Small intestine (tissue), 7 donors: ENCODE results near the gene ADAMTS15. TPM values are rescaled to one million over a fixed set of nuclear protein-coding genes. Genes with fewer than 3 reads are reported as not detected.

Experiments
- DNase-seq, 2 donors: peaks; one replicate each; pipeline versions ENCODE4 v3.0.0 to v3.0.0-alpha.2; 2013
- FAIRE-seq: peaks from 2 replicates; lab custom pipeline; 2012; peaks lifted over from hg19 to GRCh38; lab: Jason Lieb, UNC
- H3K27ac ChIP-seq, 3 donors: one replicate each; pipeline ENCODE4 v1.5.1; 2013; ENCODE audit warnings: low read length in 2 of 3, mild to moderate bottlenecking in 2 of 3, control low read depth in 1 of 3, inconsistent platforms in 1 of 3, low read depth in 1 of 3, moderate library complexity in 1 of 3
- H3K27me3 ChIP-seq, 3 donors: one replicate each; pipeline ENCODE4 v1.6.1; 2013; ENCODE audit warnings: low read length in 3 of 3, inconsistent platforms in 1 of 3; ENCODE audit not compliant: control insufficient read depth in 3 of 3, insufficient read depth in 3 of 3
- H3K36me3 ChIP-seq, 3 donors: one replicate each; pipeline ENCODE4 v1.6.1; 2013; ENCODE audit warnings: low read length in 3 of 3, inconsistent platforms in 1 of 3, low read depth in 1 of 3, mild to moderate bottlenecking in 1 of 3, moderate library complexity in 1 of 3; ENCODE audit not compliant: control insufficient read depth in 3 of 3, insufficient read depth in 2 of 3
- H3K4me1 ChIP-seq, 3 donors: one replicate each; pipeline ENCODE4 v1.6.1; 2013; ENCODE audit warnings: low read length in 2 of 3, inconsistent platforms in 1 of 3, low read depth in 1 of 3, mild to moderate bottlenecking in 1 of 3, moderate library complexity in 1 of 3; ENCODE audit not compliant: control insufficient read depth in 3 of 3, insufficient read depth in 2 of 3
- H3K4me3 ChIP-seq, 3 donors: one replicate each; pipeline ENCODE4 v1.5.1; 2013; ENCODE audit warnings: low read length in 3 of 3, control low read depth in 1 of 3, inconsistent platforms in 1 of 3, low read depth in 1 of 3, mild to moderate bottlenecking in 1 of 3, moderate library complexity in 1 of 3
- H3K9me3 ChIP-seq, 2 donors: one replicate each; pipeline ENCODE4 v1.6.1; 2013; ENCODE audit warnings: low read depth in 1 of 2, low read length in 1 of 2; ENCODE audit not compliant: control insufficient read depth in 2 of 2, insufficient read depth in 1 of 2
- WGBS, 3 donors: extraction: QIAGEN DNeasy Blood & Tissue Kit; methylation state at CpG; one replicate each; pipeline ENCODE4 v1.1.7; 2013; 5-methylcytosine and 5-hydroxymethylcytosine counted together
- polyA plus RNA-seq, 4 donors: library from polyadenylated mRNA; stranded (reverse) in 3 of 4; unstranded in 1 of 4; fragments of 200-250 nt in 3 of 4; fragments of 120-200 nt in 1 of 4; gene quantifications; one replicate each; pipeline versions ENCODE4 v1.2.1 to v1.2.3, GENCODE V29; 2013
- donor health status: healthy with polysubstance abuse.
- donor health status: control.
- donor health status: control.
- donor health status: Bipolar disorder and iron deficiency.
- donor health status: healthy.

ADAMTS15 gene
- polyA plus RNA-seq, 4 donors: 0.27 to 13.6 (median 7.2) TPM; not detected in 1

DNA sequence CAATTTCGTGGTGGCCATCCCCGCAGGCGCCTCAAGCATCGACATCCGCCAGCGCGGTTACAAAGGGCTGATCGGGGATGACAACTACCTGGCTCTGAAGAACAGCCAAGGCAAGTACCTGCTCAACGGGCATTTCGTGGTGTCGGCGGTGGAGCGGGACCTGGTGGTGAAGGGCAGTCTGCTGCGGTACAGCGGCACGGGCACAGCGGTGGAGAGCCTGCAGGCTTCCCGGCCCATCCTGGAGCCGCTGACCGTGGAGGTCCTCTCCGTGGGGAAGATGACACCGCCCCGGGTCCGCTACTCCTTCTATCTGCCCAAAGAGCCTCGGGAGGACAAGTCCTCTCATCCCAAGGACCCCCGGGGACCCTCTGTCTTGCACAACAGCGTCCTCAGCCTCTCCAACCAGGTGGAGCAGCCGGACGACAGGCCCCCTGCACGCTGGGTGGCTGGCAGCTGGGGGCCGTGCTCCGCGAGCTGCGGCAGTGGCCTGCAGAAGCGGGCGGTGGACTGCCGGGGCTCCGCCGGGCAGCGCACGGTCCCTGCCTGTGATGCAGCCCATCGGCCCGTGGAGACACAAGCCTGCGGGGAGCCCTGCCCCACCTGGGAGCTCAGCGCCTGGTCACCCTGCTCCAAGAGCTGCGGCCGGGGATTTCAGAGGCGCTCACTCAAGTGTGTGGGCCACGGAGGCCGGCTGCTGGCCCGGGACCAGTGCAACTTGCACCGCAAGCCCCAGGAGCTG, 24.8 kb downstream of the ADAMTS15 start:
- H3K4me1 ChIP-seq: peaks cover 0 to 9% (median 0%) of the 10 kb centered on the region in 3 donors

DNA sequence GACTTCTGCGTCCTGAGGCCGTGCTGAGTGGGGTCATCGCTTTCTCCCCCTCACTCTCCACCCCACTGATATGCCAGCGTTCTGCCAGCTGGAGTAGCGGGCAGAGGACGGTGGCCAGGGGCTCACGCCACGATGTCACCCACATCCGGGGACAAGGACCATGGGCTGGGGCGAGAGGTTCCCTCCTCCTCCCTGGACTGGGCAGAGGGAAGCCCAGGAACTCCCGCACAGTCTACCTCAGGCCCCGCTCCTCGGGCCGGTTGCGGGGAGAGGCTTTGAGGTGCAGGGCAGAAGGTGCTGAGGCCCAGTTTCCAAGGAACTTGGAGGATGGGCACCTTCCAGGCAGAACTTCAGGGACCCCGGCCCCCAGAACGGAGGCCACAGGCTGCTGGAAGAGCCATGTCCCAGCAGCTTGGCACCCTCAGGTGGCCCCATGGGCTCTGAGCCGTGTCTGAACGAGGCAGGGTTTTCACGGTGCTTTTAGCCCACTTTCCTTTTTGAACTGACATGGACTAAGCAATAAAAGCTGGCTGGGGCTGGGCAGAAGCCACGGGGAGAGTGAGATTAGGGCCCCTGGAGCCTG, 25.4 kb downstream of the ADAMTS15 start:
- Histone ChIP-seq H3K36me3 (peaks cover 0 to 54% (median 0%) of the 10 kb centered on the region in 3 donors), H3K9me3 (no peaks in the 10 kb centered on the region)
- 85 to 91% (median 87%) methylated on average over 20 to 21 of the region's 21 CpGs for WGBS, 3 donors

More for the DNA sequence above, 24.8 kb downstream of the ADAMTS15 start:
- FAIRE-seq (no peak), DNase-seq (no peak)
- no peak overlapping the region for H3K27ac ChIP-seq
- H3K9me3 ChIP-seq: no peaks in the 10 kb centered on the region
- no peak overlapping the region for H3K4me3 ChIP-seq
- WGBS, 3 donors: 94 to 96% (median 95%) methylated on average over 41 to 52 of the region's 52 CpGs
- H3K36me3 ChIP-seq: peaks cover 0 to 54% (median 0%) of the 10 kb centered on the region in 3 donors
- H3K27me3 ChIP-seq: no peaks in the 10 kb centered on the region

DNA sequence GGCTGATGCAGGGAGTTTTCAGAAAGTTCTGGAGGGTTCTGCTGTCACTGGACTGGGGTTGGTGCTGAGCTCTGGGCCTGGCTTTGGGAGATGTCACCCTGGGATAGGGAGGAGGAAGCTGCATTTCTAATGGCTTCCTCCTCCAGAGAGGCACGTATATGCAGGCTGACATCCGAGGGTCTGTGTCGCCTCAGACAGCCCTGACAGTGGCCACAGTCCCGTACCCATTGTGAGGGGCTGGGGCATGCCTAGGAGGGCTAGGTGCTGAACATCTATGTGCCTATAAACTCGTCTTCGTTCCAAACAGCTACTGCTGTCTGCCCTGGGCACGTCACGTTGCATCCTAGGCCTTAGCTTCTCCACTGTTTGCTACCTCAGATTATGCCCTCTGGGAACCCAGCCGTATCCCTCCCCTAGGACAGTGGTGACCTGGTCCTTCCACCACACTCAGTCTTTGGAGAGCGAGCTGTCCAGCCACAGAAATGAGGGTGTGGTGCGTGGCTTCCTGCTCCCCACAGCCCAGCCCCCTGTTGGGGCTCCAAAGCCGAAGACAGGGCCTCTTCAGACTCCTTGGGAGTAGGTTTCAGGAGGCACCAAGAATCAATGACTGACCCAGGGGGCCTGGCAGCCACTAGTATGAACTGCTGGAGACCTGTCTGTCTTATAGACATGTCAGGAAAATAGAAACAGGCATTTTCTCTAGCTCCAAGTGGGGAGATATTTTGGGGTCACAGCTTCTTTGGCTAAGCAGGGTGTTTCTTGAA, 26.4 kb downstream of the ADAMTS15 start:
- no peak overlapping the region for H3K27ac ChIP-seq
- H3K36me3 ChIP-seq: peaks cover 0 to 51% (median 0%) of the 10 kb centered on the region in 3 donors
- no peak overlapping the region for H3K4me3 ChIP-seq
- no peak for DNase-seq
- no peaks in the 10 kb centered on the region for H3K27me3 ChIP-seq
- no peaks in the 10 kb centered on the region for H3K9me3 ChIP-seq
- no peak for FAIRE-seq
- peaks cover 0 to 14% (median 0%) of the 10 kb centered on the region in 3 donors for H3K4me1 ChIP-seq
- 85 to 90% (median 87%) methylated on average over 12 of the region's 12 CpGs for WGBS, 3 donors

More for the DNA sequence above, 25.4 kb downstream of the ADAMTS15 start:
- FAIRE-seq (no peak), DNase-seq (no peak)
- Histone ChIP-seq H3K4me1 (peaks cover 0 to 14% (median 0%) of the 10 kb centered on the region in 3 donors), H3K4me3 (no peak overlapping the region), H3K27me3 (no peaks in the 10 kb centered on the region), H3K27ac (no peak overlapping the region)

DNA sequence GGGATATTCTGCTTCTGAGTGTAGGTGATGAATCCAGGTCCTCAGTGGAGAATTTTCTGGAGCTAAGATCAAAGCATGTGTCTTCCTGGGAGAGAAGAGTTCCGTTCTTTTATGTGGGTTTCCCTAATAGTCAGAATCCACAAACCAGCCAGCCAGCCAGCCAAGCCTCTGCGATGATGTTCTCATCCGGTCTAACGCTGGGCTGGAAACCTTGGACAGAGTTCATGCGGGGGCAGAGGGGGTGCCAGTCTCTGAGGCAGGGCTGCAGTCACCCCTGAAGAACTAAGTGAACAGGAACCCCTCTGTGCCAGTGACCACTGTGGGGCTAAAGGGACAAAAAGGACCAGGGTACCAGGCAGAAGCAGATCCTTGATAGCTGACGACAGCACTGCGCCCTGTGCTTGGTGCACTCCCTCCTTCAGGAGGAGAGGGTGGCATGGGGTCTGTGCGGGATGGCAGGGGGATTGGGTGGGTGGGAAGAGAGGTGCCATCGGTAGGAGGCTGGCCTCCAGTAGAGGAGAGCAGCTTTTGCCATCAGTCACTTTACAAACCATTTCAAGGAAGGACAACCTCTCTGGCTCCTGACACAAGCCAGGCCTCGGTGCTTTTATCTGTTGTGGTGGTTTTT, 27.1 kb downstream of the ADAMTS15 start:
- WGBS, 3 donors: 90 to 93% (median 93%) methylated on average over 9 to 10 of the region's 10 CpGs
- FAIRE-seq: no peak
- H3K36me3 ChIP-seq: peaks cover 0 to 50% (median 0%) of the 10 kb centered on the region in 3 donors

DNA sequence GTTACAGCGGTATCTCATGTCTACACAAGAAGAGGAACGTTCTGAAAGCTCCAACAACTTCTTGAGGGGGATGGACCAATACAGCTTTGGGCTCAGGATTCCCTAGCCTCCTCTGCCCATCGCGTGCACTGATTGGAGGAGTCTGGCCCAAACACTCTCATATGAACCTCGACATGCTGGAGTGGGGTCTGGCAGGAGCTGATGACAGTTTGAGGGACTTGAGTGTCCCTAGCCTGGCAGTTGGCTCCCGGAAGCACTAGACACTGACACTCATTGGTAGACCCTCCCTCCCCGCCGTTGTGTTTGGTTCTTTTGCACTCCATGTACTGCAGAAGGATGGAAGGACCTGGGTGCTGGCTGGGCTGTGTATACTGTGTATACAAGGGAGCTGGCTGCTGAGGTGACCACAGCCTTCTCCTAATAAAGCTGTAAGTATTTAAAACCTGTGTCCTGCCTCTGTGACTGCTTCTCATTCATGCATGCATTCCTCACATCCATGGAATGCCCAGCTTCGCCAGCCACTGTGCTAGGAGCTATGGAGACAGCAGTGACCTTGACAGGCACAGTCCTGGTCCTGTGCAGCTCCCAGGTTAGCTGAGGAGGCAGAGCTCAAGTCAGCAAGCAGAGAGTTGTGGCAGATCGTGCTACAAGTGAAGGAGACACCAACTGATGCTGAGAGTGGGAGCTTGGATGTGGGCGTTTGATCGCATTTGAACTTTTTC, 27.9 kb downstream of the ADAMTS15 start:
- DNase-seq (no peak), FAIRE-seq (no peak)
- WGBS, 3 donors: 87 to 90% (median 88%) methylated on average over 12 of the region's 12 CpGs

More for the DNA sequence above, 27.1 kb downstream of the ADAMTS15 start:
- no peak overlapping the region for H3K4me3 ChIP-seq
- H3K4me1 ChIP-seq: peaks cover 0 to 14% (median 0%) of the 10 kb centered on the region in 3 donors
- no peak for DNase-seq
- no peak overlapping the region for H3K27ac ChIP-seq
- H3K27me3 ChIP-seq: no peaks in the 10 kb centered on the region
- H3K9me3 ChIP-seq: no peaks in the 10 kb centered on the region

DNA sequence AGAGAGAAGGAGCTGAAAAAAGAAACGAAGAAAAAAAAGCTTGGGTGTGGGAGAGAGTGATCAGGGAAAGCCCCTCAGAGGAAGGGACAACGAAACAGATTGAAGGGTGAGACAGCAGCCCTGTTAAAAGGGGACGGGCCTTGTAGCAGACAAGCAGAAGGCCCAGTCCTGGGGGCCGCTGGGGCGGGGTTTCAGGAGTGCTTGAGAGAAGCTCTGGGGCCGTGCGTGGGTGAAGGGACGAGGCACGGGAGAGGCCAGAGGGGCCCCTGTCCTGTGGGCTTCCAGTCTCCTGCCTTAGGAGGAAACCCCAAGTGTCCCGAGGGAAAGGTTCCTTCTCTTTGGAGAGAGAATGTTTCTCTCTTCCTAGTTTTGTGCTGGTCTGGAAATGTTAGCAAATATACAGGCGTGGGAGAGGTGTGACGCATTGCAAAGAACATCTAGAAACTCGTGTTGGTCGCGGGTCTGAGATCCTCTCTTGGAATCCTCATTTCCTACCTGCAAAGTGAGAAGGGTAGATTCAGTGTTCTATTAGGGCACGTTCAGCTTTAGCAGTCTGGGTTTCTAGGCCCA, 28.6 kb downstream of the ADAMTS15 start:
- H3K27ac ChIP-seq: peak overlapping the region in 1 of 3 donors; percentile 24
- no peak overlapping the region for H3K4me3 ChIP-seq
- no peaks in the 10 kb centered on the region for H3K9me3 ChIP-seq
- peaks cover 0 to 14% (median 0%) of the 10 kb centered on the region in 3 donors for H3K4me1 ChIP-seq
- DNase-seq (no peak), FAIRE-seq (no peak)
- WGBS, 3 donors: 86 to 90% (median 88%) methylated on average over 16 of the region's 16 CpGs
- no peaks in the 10 kb centered on the region for H3K27me3 ChIP-seq
- H3K36me3 ChIP-seq: peaks cover 0 to 38% (median 0%) of the 10 kb centered on the region in 3 donors

More for the DNA sequence above, 27.9 kb downstream of the ADAMTS15 start:
- no peaks in the 10 kb centered on the region for H3K9me3 ChIP-seq
- H3K4me3 ChIP-seq: no peak overlapping the region
- no peaks in the 10 kb centered on the region for H3K27me3 ChIP-seq
- peaks cover 0 to 14% (median 0%) of the 10 kb centered on the region in 3 donors for H3K4me1 ChIP-seq
- peaks cover 0 to 42% (median 0%) of the 10 kb centered on the region in 3 donors for H3K36me3 ChIP-seq
- H3K27ac ChIP-seq: no peak overlapping the region

DNA sequence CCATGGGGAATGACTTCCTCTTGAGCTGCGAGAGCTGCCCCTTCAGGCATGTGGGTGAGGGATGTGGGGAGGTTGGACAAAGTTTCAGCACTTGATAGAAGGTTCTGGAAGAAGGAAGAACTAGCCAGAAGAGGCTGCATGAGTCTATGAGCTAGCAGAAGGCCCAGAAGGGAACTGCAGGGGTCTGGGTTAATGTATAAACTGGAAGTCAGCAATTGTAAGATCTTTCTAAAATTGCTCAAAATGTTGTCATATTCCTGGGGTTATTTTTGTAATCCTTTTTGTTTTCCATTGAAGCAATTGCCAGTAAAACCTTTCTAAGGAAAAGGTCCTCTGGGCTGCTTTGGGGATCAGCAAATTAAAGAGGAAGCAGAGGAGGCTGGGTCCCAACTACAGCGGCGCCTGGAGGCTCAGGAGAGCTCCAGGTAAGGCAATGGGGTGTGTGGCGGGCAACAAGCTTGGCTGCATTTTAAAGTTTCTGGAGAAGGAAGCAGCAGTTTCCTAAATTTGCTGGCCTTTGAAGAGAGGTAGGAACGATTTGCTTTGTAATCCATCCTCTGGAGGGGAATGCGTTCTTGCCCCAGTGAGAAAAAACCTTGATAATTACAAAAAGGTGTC, 29.2 kb downstream of the ADAMTS15 start:
- Histone ChIP-seq H3K36me3 (peaks cover 0 to 32% (median 0%) of the 10 kb centered on the region in 3 donors), H3K4me1 (peaks cover 0 to 14% (median 0%) of the 10 kb centered on the region in 3 donors), H3K4me3 (no peak overlapping the region), H3K27ac (peak overlapping the region in 1 of 3 donors; percentile 65), H3K9me3 (no peaks in the 10 kb centered on the region), H3K27me3 (no peaks in the 10 kb centered on the region)
- no peak for FAIRE-seq
- DNase-seq: peak in 1 of 2 donors; percentile 23
- WGBS, 3 donors: 66 to 85% (median 78%) methylated on average over 6 of the region's 6 CpGs
